Vagina (tissue), 2 donors: ENCODE results near the gene DCTD.

Experiments used
- POLR2A ChIP-seq, 2 donors: fragments of 450-650 bp; IDR thresholded peaks; one replicate each; pipeline ENCODE4 v1.6.1; 2017; ENCODE audit warnings: antibody characterized with exemption in 2 of 2, mild to moderate bottlenecking in 2 of 2, moderate library complexity in 2 of 2
- POLR2AphosphoS5 ChIP-seq, 2 donors: sonication (generic); formaldehyde crosslinking; IDR thresholded peaks; one replicate each; pipeline ENCODE4 v1.9.0; 2017; ENCODE audit warnings: antibody characterized with exemption in 2 of 2, mild to moderate bottlenecking in 2 of 2, low read depth in 1 of 2; ENCODE audit not compliant: insufficient read depth in 1 of 2
- TF ChIP-seq, protein P1 (sequence below), 3 experiments: fragments of 450-650 bp in 2 of 3; fragments of 200-600 bp in 1 of 3; sonication (generic) in 1 of 3; IDR thresholded peaks; one replicate each; pipeline ENCODE4 v1.5.1; 2017 to 2019; ENCODE audit warnings: antibody characterized with exemption in 3 of 3, mild to moderate bottlenecking in 2 of 3, moderate library complexity in 2 of 3

DNA sequence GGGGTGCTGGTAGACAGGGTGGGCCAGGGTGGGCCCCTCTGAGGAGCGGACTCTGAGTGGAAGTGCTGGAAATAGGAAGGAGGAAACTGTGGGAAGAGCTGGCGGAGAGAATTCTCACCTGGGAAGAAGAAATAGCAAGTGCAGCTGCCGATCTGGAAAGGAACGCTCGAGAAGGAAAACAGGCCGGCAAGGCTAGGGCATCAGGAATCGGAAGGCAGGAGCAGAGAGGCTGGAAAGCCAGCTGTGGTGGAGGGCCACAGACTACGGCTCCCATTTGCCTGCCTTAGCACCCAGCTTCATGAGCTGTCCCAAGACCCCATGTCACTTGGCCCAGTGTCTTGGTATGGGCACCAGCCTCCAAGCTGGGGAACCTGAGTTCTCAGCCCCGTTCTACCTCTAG is 37.3 kb downstream of the DCTD start:
- no peak for TF ChIP-seq POLR2AphosphoS5 (IDR thresholded peaks at IDR 0.05; ENCODE audit: insufficient read depth in 1 of 2, low read depth in 1 of 2)
- TF ChIP-seq, protein P1, sequence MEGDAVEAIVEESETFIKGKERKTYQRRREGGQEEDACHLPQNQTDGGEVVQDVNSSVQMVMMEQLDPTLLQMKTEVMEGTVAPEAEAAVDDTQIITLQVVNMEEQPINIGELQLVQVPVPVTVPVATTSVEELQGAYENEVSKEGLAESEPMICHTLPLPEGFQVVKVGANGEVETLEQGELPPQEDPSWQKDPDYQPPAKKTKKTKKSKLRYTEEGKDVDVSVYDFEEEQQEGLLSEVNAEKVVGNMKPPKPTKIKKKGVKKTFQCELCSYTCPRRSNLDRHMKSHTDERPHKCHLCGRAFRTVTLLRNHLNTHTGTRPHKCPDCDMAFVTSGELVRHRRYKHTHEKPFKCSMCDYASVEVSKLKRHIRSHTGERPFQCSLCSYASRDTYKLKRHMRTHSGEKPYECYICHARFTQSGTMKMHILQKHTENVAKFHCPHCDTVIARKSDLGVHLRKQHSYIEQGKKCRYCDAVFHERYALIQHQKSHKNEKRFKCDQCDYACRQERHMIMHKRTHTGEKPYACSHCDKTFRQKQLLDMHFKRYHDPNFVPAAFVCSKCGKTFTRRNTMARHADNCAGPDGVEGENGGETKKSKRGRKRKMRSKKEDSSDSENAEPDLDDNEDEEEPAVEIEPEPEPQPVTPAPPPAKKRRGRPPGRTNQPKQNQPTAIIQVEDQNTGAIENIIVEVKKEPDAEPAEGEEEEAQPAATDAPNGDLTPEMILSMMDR (IDR thresholded peaks at IDR 0.05), result no peak
- no peak for TF ChIP-seq POLR2A (IDR thresholded peaks at IDR 0.05)
